Natural killer cell (primary cell): ENCODE measurements around the gene SIRT4. TPM values are rescaled to one million over a fixed set of nuclear protein-coding genes. Genes with fewer than 3 reads are reported as not detected.

Source experiments
- ATAC-seq, 3 donors: fragments of 150-1000 bp in 2 of 3; fragments of 200-7000 bp in 1 of 3; cut with Tn5 transposase; 1 replicate in 1 of 3; 2 replicates in 2 of 3; pipeline ENCODE4 v1.10.0; 2021; ENCODE audit warnings: mild to moderate bottlenecking in 2 of 3, moderate library complexity in 2 of 3
- DNase-seq, 2 donors: peaks; one replicate each; pipeline versions ENCODE4 v3.0.0 to v3.0.0-alpha.2; 2013 to 2021; ENCODE audit warnings: mixed read lengths in 1 of 2
- H3K27ac ChIP-seq: one replicate; pipeline ENCODE4 v1.5.1; 2013; ENCODE audit warnings: mild to moderate bottlenecking, low read length
- H3K27me3 ChIP-seq: one replicate; pipeline ENCODE4 v1.6.1; 2013; ENCODE audit warnings: low read length; ENCODE audit not compliant: control insufficient read depth, insufficient read depth
- H3K36me3 ChIP-seq: one replicate; pipeline ENCODE4 v1.6.1; 2013; ENCODE audit warnings: low read length; ENCODE audit not compliant: control insufficient read depth, insufficient read depth
- H3K4me1 ChIP-seq: one replicate; pipeline ENCODE4 v1.6.1; 2013; ENCODE audit warnings: low read length; ENCODE audit not compliant: control insufficient read depth, insufficient read depth
- H3K4me3 ChIP-seq: one replicate; pipeline ENCODE4 v1.5.1; 2013; ENCODE audit warnings: low read length
- H3K9me3 ChIP-seq: one replicate; pipeline ENCODE4 v1.6.1; 2013; ENCODE audit warnings: low read length; ENCODE audit not compliant: control insufficient read depth, insufficient read depth
- H3K27ac Mint-ChIP-seq, 2 donors: one replicate each; pipeline ENCODE4 v1.8.0; 2022; ENCODE audit warnings: mild to moderate bottlenecking in 2 of 2, mixed read lengths in 2 of 2, moderate library complexity in 1 of 2
- H3K27me3 Mint-ChIP-seq, 2 donors: one replicate each; pipeline ENCODE4 v1.8.0; 2022; ENCODE audit warnings: low read depth in 2 of 2, mixed read lengths in 2 of 2
- H3K36me3 Mint-ChIP-seq: one replicate; pipeline ENCODE4 v1.8.0; 2022; ENCODE audit warnings: mixed read lengths
- H3K4me1 Mint-ChIP-seq, 2 donors: one replicate each; pipeline ENCODE4 v1.8.0; 2022; ENCODE audit warnings: mixed read lengths in 2 of 2
- H3K4me3 Mint-ChIP-seq: one replicate; pipeline ENCODE4 v1.8.0; 2022; ENCODE audit warnings: mild to moderate bottlenecking, moderate library complexity, mixed read lengths
- H3K9me3 Mint-ChIP-seq, 2 donors: one replicate each; pipeline ENCODE4 v1.8.0; 2022; ENCODE audit warnings: mixed read lengths in 2 of 2
- CTCF ChIP-seq: fragments of 200-600 bp; IDR thresholded peaks from one replicate; pipeline ENCODE4 v1.8.0; 2022; ENCODE audit warnings: antibody characterized with exemption
- WGBS: methylation state at CpG from one replicate; pipeline ENCODE4 v1.1.7; 2013; ENCODE audit warnings: missing lambda C conversion rate; ENCODE audit not compliant: insufficient coverage; 5-methylcytosine and 5-hydroxymethylcytosine counted together
- intact Hi-C: fragments of 100-400 bp; cut with micrococcal nuclease; formaldehyde crosslinking; loops from one replicate; pipeline ENCODE4 v1.14.2; 2022
- total RNA-seq, 4 donors: library from RNA; stranded (reverse); fragments of 120-200 nt in 1 of 4; gene quantifications; one replicate each; pipeline versions ENCODE4 v1.2.3 to v1.2.4, GENCODE V29; 2013 to 2022

The SIRT4 gene
- total RNA-seq, 3 donors from 2014 or later (not counting 1 experiment from before 2014, with no cell fraction given), result 2.0 to 2.1 (median 2.1) TPM

- Histone ChIP-seq H3K27me3 (no peaks in the 10 kb centered on the region), H3K9me3 (no peaks in the 10 kb centered on the region), H3K27ac (no peak overlapping the region), H3K4me3 (no peak overlapping the region), H3K4me1 (peaks cover 42% of the 10 kb centered on the region), H3K36me3 (no peaks in the 10 kb centered on the region)
- no peak for DNase-seq
- ATAC-seq, result no peak
- Mint-ChIP-seq H3K36me3 (peaks cover 8% of the 10 kb centered on the region), H3K4me3 (peak overlapping the region; percentile 80), H3K9me3 (no peaks in the 10 kb centered on the region), H3K27me3 (no peaks in the 10 kb centered on the region), H3K27ac (peak overlapping the region; percentile 93 to 94), H3K4me1 (peaks cover 41 to 42% of the 10 kb centered on the region in 2 donors)
- TF ChIP-seq CTCF, result no peak
- 37% methylated on average over 7 of the region's 8 CpGs for WGBS
- intact Hi-C loops, result no loop called here
These were observed 35.8 kb upstream of the SIRT4 start for GRCh38 chr12:120266180-120266870.

DNA sequence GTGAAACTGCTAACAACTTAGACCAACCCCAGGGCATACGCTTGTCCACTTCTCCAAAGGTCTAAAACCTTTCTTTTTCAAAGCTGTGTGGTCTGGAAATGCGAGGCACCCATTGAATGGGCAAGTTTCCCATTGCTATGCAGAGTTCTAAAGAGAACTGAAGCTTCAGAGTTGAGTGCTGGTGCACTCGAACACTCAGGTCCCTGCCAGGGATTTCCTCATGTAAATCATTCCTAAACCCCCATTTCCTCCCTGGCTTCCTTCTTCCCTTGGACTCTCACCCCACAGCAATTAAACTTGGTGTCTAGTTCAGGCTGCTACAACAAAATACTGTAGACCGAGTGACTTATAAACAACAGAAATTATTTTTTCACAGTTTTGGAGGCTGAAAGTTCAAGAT is 34.4 kb upstream of the SIRT4 start:
- intact Hi-C loops, result no loop called here
- no peak overlapping the region for H3K4me3 ChIP-seq
- no peak overlapping the region for H3K27ac ChIP-seq
- peaks cover 2% of the 10 kb centered on the region for H3K36me3 Mint-ChIP-seq
- H3K36me3 ChIP-seq, result no peaks in the 10 kb centered on the region
- H3K9me3 Mint-ChIP-seq, result no peaks in the 10 kb centered on the region
- DNase-seq (no peak), ATAC-seq (no peak)
- H3K4me3 Mint-ChIP-seq, result no peak overlapping the region
- peaks cover 28% of the 10 kb centered on the region for H3K4me1 ChIP-seq
- TF ChIP-seq CTCF, result no peak
- 58% methylated on average over 4 of the region's 4 CpGs for WGBS
- no peaks in the 10 kb centered on the region for H3K27me3 ChIP-seq
- no peak overlapping the region for H3K27ac Mint-ChIP-seq
- H3K9me3 ChIP-seq, result no peaks in the 10 kb centered on the region
- no peaks in the 10 kb centered on the region for H3K27me3 Mint-ChIP-seq
- peaks cover 27 to 28% of the 10 kb centered on the region in 2 donors for H3K4me1 Mint-ChIP-seq

DNA sequence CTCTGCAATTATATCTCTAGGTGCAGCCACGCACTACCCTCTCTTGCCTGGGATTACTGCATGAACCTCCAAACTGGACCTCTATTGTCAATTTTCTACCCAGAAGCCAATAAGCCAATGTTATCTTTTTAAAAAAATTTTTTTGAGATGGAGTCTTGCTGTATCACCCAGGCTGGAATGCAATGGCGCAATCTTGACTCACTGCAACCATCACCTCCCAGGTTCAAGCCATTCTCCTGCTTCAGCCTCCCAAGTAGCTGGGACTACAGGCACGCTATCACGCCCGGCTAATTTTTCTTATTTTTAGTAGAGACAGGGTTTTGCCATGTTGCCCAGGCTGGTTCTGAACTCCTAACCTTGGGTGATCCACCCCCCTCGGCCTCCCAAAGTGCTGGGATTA is 25.4 kb upstream of the SIRT4 start:
- H3K36me3 ChIP-seq, result no peaks in the 10 kb centered on the region
- 98% methylated on average over 5 of the region's 6 CpGs for WGBS
- no peaks in the 10 kb centered on the region for H3K4me1 ChIP-seq
- no peak overlapping the region for H3K4me3 ChIP-seq
- H3K27ac ChIP-seq, result no peak overlapping the region
- intact Hi-C loops, result no loop called here
- H3K27me3 ChIP-seq, result no peaks in the 10 kb centered on the region
- TF ChIP-seq CTCF, result no peak
- Mint-ChIP-seq H3K4me1 (no peaks in the 10 kb centered on the region), H3K4me3 (no peak overlapping the region), H3K36me3 (no peaks in the 10 kb centered on the region), H3K27me3 (no peaks in the 10 kb centered on the region), H3K9me3 (no peaks in the 10 kb centered on the region), H3K27ac (no peak overlapping the region)
- H3K9me3 ChIP-seq, result no peaks in the 10 kb centered on the region
- ATAC-seq, result no peak
- DNase-seq, result no peak
